ENCODE measurements around the gene SEC62.

SEC62 gene

DNA sequence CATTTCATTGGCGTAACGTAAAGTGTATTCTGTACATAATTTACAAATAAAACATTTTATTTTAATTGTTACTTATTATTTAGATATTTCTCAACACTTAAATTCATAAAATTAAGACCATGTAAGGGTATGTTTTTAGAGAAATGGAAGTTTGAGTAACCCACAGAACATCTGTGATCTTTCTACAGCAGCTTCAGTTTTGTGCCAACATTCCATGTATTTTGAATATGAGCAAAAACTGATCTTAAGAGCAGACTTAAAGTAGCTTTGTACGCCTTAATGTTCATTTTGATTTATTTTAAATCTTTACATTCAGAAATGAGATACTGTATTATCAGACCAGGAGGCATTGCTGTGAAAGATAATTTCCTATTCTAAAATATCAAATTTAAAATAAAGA lies 27.2 kb downstream of the SEC62 start:
- H2BK5ac ChIP-seq (ENCODE audit: low read depth, low read length, poor library complexity) = no peak overlapping the region
- H2BK120ac ChIP-seq (ENCODE audit: insufficient read depth, low read length, poor library complexity) = no peak overlapping the region
- no CpG with 5 or more reads among the region's 3 CpGs for WGBS (ENCODE audit: extremely low coverage, insufficient coverage, insufficient read length)

DNA sequence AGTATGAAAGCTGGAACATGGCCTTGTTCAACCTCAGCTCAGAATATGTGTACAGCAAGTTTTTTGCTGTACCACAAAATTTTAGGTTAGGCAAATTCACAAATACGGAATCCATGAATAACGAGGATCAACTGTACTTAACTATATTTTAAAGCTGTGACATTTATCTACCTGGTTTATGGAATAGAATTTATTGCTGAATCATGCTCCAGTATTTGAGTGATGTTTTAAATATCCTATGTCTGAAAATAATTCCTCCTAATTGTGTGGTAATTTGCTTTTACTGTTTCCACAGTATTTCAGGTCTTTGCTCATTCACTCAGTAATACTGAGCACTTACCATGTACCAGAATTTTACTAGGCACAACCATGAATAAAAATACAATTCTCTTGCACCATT lies 29.5 kb downstream of the SEC62 start:
- H3K14ac ChIP-seq (ENCODE audit: low read length) = no peak overlapping the region
- no peak overlapping the region for H3K4me2 ChIP-seq (ENCODE audit: low read length)
- no peak overlapping the region for H3K27ac ChIP-seq (ENCODE audit: low read depth, low read length)
- no peak overlapping the region for H2AFZ ChIP-seq (ENCODE audit: insufficient read depth, low read length, poor library complexity)
- no peaks in the 10 kb centered on the region for H3K27me3 ChIP-seq (ENCODE audit: insufficient read depth, low read length)
- WGBS (ENCODE audit: extremely low coverage, insufficient coverage, insufficient read length) = no CpG with 5 or more reads among the region's 2 CpGs
- H3K9ac ChIP-seq (ENCODE audit: low read length) = no peak overlapping the region
- H3K4ac ChIP-seq (ENCODE audit: low read depth, low read length) = no peak overlapping the region
- no peak overlapping the region for H3K4me3 ChIP-seq (ENCODE audit: low read depth, low read length)
- no peak overlapping the region for H2BK120ac ChIP-seq (ENCODE audit: insufficient read depth, low read length, poor library complexity)
- no peaks in the 10 kb centered on the region for H3K4me1 ChIP-seq (ENCODE audit: control insufficient read depth in 1 of 2, insufficient read depth in 2 of 2, low read length in 2 of 2)
- no peak overlapping the region for H4K8ac ChIP-seq (ENCODE audit: low read depth, low read length)
- no peaks in the 10 kb centered on the region for H3K9me3 ChIP-seq (ENCODE audit: insufficient read depth, low read depth, low read length)
- H3K79me1 ChIP-seq (ENCODE audit: low read length) = peaks cover 3% of the 10 kb centered on the region
- no peak overlapping the region for H2BK5ac ChIP-seq (ENCODE audit: low read depth, low read length, poor library complexity)
- no peak overlapping the region for H2AK5ac ChIP-seq (ENCODE audit: low read length)
- no peaks in the 10 kb centered on the region for H3K79me2 ChIP-seq (ENCODE audit: control insufficient read depth, insufficient read depth, low read length, poor library complexity)
- no peak overlapping the region for H4K12ac ChIP-seq (ENCODE audit: low read depth, low read length)
- peaks cover 8 to 11% of the 10 kb centered on the region in 2 experiments for H3K36me3 ChIP-seq (ENCODE audit: control insufficient read depth in 1 of 2, insufficient read depth in 2 of 2, low read length in 2 of 2)
- no peak overlapping the region for H3K18ac ChIP-seq (ENCODE audit: low read length)
- H4K91ac ChIP-seq (ENCODE audit: low read depth, low read length) = no peak overlapping the region
- H2BK12ac ChIP-seq (ENCODE audit: low read length) = no peak overlapping the region
- H3K23ac ChIP-seq (ENCODE audit: low read length) = no peak overlapping the region
- no peak for DNase-seq

More for the DNA sequence above, 27.2 kb downstream of the SEC62 start:
- no peak overlapping the region for H3K23ac ChIP-seq (ENCODE audit: low read length)
- no peaks in the 10 kb centered on the region for H3K4me1 ChIP-seq (ENCODE audit: control insufficient read depth in 1 of 2, insufficient read depth in 2 of 2, low read length in 2 of 2)
- no peak overlapping the region for H2AK5ac ChIP-seq (ENCODE audit: low read length)
- no peaks in the 10 kb centered on the region for H3K27me3 ChIP-seq (ENCODE audit: insufficient read depth, low read length)
- H3K4me3 ChIP-seq (ENCODE audit: low read depth, low read length) = no peak overlapping the region
- no peak overlapping the region for H4K91ac ChIP-seq (ENCODE audit: low read depth, low read length)
- no peak overlapping the region for H3K14ac ChIP-seq (ENCODE audit: low read length)
- no peak overlapping the region for H3K9ac ChIP-seq (ENCODE audit: low read length)
- H3K4me2 ChIP-seq (ENCODE audit: low read length) = no peak overlapping the region
- no peak overlapping the region for H2AFZ ChIP-seq (ENCODE audit: insufficient read depth, low read length, poor library complexity)
- H3K18ac ChIP-seq (ENCODE audit: low read length) = no peak overlapping the region
- DNase-seq = no peak
- no peak overlapping the region for H3K4ac ChIP-seq (ENCODE audit: low read depth, low read length)
- no peak overlapping the region for H2BK12ac ChIP-seq (ENCODE audit: low read length)
- peaks cover 11 to 15% of the 10 kb centered on the region in 2 experiments for H3K36me3 ChIP-seq (ENCODE audit: control insufficient read depth in 1 of 2, insufficient read depth in 2 of 2, low read length in 2 of 2)
- H3K27ac ChIP-seq (ENCODE audit: low read depth, low read length) = no peak overlapping the region
- H3K79me1 ChIP-seq (ENCODE audit: low read length) = peaks cover 2% of the 10 kb centered on the region
- H3K79me2 ChIP-seq (ENCODE audit: control insufficient read depth, insufficient read depth, low read length, poor library complexity) = no peaks in the 10 kb centered on the region
- no peak overlapping the region for H4K12ac ChIP-seq (ENCODE audit: low read depth, low read length)
- no peak overlapping the region for H4K8ac ChIP-seq (ENCODE audit: low read depth, low read length)
- no peaks in the 10 kb centered on the region for H3K9me3 ChIP-seq (ENCODE audit: insufficient read depth, low read depth, low read length)

DNA sequence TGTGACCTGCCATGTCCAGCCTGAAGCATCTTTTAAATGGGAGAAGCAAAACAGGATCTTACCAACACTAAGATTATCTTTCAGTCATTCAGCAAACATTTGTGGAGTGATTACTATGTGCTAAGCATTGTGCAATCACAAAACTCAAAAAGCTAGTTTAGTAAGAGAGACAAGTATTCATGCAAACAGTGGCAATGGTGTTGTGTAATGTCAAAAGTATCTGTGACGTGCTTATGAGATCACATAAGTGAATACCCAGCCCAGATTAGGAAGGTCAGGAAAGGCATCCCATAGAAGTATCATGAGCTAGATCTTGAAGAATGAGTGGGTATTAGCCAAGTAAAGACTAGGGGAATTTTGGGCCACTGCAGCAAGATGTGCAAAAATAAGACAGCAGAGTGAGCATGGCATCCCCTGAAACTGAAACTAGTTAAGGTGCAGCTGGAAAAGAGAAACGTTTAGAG lies 32.1 kb downstream of the SEC62 start:
- Histone ChIP-seq H3K14ac (ENCODE audit: low read length) (no peak overlapping the region), H3K23ac (ENCODE audit: low read length) (no peak overlapping the region), H3K18ac (ENCODE audit: low read length) (no peak overlapping the region), H3K79me2 (ENCODE audit: control insufficient read depth, insufficient read depth, low read length, poor library complexity) (no peaks in the 10 kb centered on the region), H3K9me3 (ENCODE audit: insufficient read depth, low read depth, low read length) (no peaks in the 10 kb centered on the region), H3K4ac (ENCODE audit: low read depth, low read length) (no peak overlapping the region), H2AK5ac (ENCODE audit: low read length) (no peak overlapping the region), H3K4me3 (ENCODE audit: low read depth, low read length) (no peak overlapping the region), H4K91ac (ENCODE audit: low read depth, low read length) (no peak overlapping the region), H2BK5ac (ENCODE audit: low read depth, low read length, poor library complexity) (peak overlapping the region; percentile 16), H3K27me3 (ENCODE audit: insufficient read depth, low read length) (no peaks in the 10 kb centered on the region), H4K8ac (ENCODE audit: low read depth, low read length) (no peak overlapping the region), H3K27ac (ENCODE audit: low read depth, low read length) (no peak overlapping the region), H2AFZ (ENCODE audit: insufficient read depth, low read length, poor library complexity) (no peak overlapping the region), H3K4me2 (ENCODE audit: low read length) (no peak overlapping the region), H4K12ac (ENCODE audit: low read depth, low read length) (no peak overlapping the region), H3K9ac (ENCODE audit: low read length) (no peak overlapping the region), H3K4me1 (ENCODE audit: control insufficient read depth in 1 of 2, insufficient read depth in 2 of 2, low read length in 2 of 2) (no peaks in the 10 kb centered on the region), H2BK12ac (ENCODE audit: low read length) (no peak overlapping the region), H3K79me1 (ENCODE audit: low read length) (peaks cover 3% of the 10 kb centered on the region), H2BK120ac (ENCODE audit: insufficient read depth, low read length, poor library complexity) (no peak overlapping the region), H3K36me3 (ENCODE audit: control insufficient read depth in 1 of 2, insufficient read depth in 2 of 2, low read length in 2 of 2) (peaks cover 0 to 3% of the 10 kb centered on the region in 2 experiments)
- DNase-seq = peak; percentile 83 to 99
- no CpG with 5 or more reads among the region's 2 CpGs for WGBS (ENCODE audit: extremely low coverage, insufficient coverage, insufficient read length)

DNA sequence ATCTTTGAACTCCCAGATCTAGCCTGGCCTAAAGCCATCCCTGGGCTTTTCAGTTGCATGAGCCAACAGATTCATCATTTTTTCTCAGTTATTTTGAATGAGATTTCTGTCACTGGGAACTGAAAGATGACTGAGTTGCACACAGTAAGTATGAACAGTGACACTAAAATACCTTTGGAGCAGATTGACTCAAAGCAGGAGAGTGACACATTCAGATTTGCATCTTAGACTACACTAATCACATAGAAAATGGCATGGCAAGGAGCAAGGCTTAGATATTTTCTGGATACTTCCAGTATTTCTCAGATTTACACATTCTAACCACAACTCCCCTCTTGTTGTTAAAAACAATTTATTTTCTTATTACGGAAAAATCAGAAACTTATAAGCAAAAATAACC lies 32.8 kb downstream of the SEC62 start:
- H3K18ac ChIP-seq (ENCODE audit: low read length) = no peak overlapping the region
- H3K14ac ChIP-seq (ENCODE audit: low read length) = no peak overlapping the region
- peaks cover 0 to 3% of the 10 kb centered on the region in 2 experiments for H3K36me3 ChIP-seq (ENCODE audit: control insufficient read depth in 1 of 2, insufficient read depth in 2 of 2, low read length in 2 of 2)
- H3K9me3 ChIP-seq (ENCODE audit: insufficient read depth, low read depth, low read length) = no peaks in the 10 kb centered on the region
- no peak overlapping the region for H3K4me3 ChIP-seq (ENCODE audit: low read depth, low read length)
- H2BK5ac ChIP-seq (ENCODE audit: low read depth, low read length, poor library complexity) = no peak overlapping the region
- H3K27me3 ChIP-seq (ENCODE audit: insufficient read depth, low read length) = no peaks in the 10 kb centered on the region
- no CpG with 5 or more reads among the region's 1 CpG for WGBS (ENCODE audit: extremely low coverage, insufficient coverage, insufficient read length)
- H2BK12ac ChIP-seq (ENCODE audit: low read length) = no peak overlapping the region
- H2BK120ac ChIP-seq (ENCODE audit: insufficient read depth, low read length, poor library complexity) = peak overlapping the region; percentile 1
- H3K27ac ChIP-seq (ENCODE audit: low read depth, low read length) = no peak overlapping the region
- no peak overlapping the region for H3K23ac ChIP-seq (ENCODE audit: low read length)
- H3K4me1 ChIP-seq (ENCODE audit: control insufficient read depth in 1 of 2, insufficient read depth in 2 of 2, low read length in 2 of 2) = no peaks in the 10 kb centered on the region
- H3K9ac ChIP-seq (ENCODE audit: low read length) = no peak overlapping the region
- H3K79me2 ChIP-seq (ENCODE audit: control insufficient read depth, insufficient read depth, low read length, poor library complexity) = no peaks in the 10 kb centered on the region
- H4K8ac ChIP-seq (ENCODE audit: low read depth, low read length) = no peak overlapping the region
- H2AK5ac ChIP-seq (ENCODE audit: low read length) = no peak overlapping the region
- H4K91ac ChIP-seq (ENCODE audit: low read depth, low read length) = no peak overlapping the region
- peak in 1 of 2 donors; percentile 48 for DNase-seq
- H2AFZ ChIP-seq (ENCODE audit: insufficient read depth, low read length, poor library complexity) = no peak overlapping the region
- no peak overlapping the region for H3K4ac ChIP-seq (ENCODE audit: low read depth, low read length)
- H4K12ac ChIP-seq (ENCODE audit: low read depth, low read length) = no peak overlapping the region
- no peak overlapping the region for H3K4me2 ChIP-seq (ENCODE audit: low read length)
- peaks cover 3% of the 10 kb centered on the region for H3K79me1 ChIP-seq (ENCODE audit: low read length)

Measured in trophoblast cell (in vitro differentiated cells and primary cell).